GM19452 (cell line): ENCODE data around the gene FGF14.

Source experiments
- ATAC-seq: cut with Tn5 transposase; IDR thresholded peaks from one replicate; pipeline ENCODE4 v1.9.1; 2021; ENCODE audit not compliant: unreplicated experiment

Gene FGF14

GRCh38 chr13:102369302-102369701 is 32.5 kb downstream of the FGF14 start:
- no peak for ATAC-seq

DNA sequence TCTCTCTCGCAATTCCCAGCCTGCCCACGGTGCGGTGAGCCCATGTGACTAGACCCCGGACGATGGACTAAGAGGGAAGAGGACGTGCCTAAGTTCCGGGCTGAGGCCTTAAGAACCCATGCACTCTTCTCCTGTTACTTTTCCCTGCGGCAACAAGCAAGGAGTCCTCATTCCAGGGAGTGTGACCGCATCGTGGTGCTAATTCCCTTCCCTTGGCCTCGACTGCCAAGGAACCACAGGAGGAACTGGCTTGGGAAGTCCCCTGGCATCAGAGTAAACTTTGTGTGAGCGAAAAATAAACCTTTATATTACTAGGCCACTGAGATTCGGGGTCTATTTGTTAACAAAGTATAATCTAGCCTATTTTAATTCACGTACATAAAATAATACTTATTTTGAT is 34.0 kb downstream of the FGF14 start:
- ATAC-seq: no peak

GRCh38 chr13:102361113-102361512 is 40.7 kb downstream of the FGF14 start:
- ATAC-seq: no peak

DNA sequence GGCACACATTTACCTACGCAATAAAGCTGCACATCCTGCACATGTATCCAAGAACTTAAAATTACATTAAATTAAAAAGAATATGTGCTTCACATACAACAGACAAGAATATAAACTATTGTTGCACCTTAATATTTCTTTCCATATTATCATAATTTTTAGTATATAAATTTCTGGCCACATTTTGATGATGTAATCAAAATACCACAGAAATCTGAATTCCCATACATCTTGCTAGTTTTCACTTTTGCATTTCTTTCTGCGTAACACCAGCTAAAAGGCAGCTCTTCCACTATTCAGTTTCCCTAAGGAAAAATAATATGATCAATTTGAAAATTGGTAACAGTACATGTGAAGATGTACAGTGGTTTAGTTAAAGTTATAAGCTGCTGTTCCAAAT is 42.6 kb downstream of the FGF14 start:
- no peak for ATAC-seq

DNA sequence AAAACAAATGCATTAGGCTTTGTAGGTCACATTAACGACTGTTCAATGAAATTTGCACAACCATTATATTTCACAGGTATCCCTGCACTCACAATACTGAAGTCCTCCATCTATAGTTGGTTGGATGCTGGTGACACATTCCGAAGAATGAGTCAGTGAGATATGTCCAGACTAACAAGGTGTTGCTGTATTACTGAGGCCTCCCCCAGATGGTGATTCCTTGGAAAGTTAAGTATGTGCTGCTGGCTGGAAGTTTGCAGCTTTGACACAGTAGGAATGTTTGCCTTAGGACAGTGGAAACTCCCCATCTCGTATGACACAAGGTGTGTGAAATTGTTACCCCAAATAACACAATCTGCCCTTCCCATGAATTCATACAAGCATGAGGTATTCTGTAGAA is 46.6 kb downstream of the FGF14 start:
- no peak for ATAC-seq

DNA sequence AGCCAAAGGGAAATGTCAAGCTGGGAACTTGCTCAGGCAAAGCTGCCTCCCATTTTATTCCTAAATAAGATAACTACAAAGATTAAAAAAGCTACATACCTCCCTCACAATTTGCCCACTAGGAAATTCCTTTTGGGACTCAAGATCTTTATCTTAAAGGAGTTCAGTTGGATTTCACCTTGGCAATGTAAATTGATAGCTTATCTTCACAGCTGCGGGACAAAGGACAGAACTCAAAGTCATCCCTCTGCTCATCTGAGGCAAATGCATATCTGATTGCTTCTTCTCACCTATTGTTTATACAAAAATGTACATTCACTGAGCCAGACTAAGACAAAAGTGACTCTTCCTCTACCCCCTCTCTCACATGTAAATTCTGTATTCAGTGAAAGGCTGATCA is 47.8 kb downstream of the FGF14 start:
- ATAC-seq: no peak

DNA sequence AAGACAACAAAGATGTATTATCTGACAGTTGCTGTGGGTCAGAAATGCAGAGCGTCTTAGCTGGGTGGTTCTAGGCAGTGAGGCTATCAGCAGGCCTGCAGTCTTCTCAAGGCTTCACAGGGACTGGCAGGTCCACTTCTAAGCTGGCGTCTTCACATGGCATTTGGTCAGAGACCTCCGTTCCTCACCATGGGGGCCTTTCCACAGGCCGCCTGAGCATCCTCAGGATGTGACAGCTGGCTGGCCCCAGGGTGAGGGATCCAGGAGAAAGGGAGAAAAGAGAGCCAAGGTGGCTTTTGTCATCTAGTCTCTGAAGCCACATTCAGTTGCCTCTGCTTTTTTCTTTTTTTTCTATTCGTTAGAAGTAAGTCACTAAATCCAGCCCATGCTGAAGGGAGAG is 50.3 kb downstream of the FGF14 start:
- ATAC-seq: no peak

DNA sequence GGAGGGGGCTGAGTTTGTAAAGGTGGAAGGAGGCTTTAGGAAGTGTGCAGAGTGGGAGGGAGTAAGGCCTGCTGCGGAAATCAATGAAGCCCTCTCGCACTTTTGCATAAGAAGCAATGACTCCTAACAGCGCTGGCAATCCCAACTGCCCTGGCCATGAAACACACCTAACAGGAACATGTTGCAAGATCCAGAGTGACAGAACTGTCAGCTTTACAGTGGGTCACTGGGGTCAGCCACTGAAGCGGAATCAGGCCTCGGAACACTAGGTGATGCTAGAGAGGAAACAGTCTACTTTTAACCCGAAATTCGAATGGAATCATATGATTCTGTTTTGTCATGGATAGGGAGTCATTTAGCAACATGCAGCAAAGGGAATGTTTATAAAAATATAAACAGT is 54.4 kb downstream of the FGF14 start:
- ATAC-seq: no peak

DNA sequence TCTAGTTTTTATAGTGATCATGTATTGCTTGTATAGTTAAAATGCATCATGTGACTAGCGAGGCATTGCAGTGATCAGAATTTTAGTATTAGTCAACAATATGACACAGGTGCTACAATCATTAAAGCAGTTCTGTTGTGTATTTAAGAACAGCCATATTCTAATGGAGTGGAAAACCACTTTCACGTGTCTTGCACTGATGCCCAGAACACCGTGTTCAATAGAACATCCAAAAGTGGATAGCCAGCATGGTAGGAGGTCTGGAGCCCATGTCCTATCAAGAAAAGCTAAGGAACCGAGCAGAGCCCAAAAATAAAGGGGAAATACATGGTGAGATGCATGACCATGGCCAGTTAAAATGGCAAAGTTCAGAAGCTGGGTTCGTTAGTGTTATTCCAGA is 55.1 kb downstream of the FGF14 start:
- ATAC-seq: no peak

DNA sequence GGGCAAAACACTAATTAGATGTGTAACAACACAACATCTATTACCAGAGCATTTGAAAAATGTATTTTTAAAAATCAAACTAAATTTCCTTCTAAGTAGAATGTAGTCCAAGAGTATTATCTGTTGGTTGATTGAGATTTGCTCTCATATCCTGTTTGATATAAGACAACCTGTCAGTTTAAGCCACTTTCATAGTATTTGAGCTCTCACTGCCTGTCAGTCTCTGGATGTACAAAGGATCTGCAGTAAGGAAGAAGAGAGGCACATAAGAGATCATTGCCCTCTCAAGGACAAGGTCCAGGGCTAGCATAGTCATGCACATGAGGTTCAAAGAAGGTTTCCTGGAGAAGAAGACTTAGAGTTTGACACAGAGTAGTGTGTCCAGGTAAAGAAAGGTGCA is 57.4 kb downstream of the FGF14 start:
- ATAC-seq: no peak

- ATAC-seq: no peak
Measured at GRCh38 chr13:102333320-102334198, 68.3 kb downstream of the FGF14 start.

GRCh38 chr13:102328909-102329308 is 72.9 kb downstream of the FGF14 start:
- peak; percentile 70 for ATAC-seq

GRCh38 chr13:102327119-102327617 is 74.7 kb downstream of the FGF14 start:
- no peak for ATAC-seq

- no peak for ATAC-seq
Measured at GRCh38 chr13:102326381-102327118, 75.3 kb downstream of the FGF14 start.

- no peak for ATAC-seq
Measured at GRCh38 chr13:102325321-102325720, 76.5 kb downstream of the FGF14 start.

GRCh38 chr13:102323505-102323904 is 78.3 kb downstream of the FGF14 start:
- no peak for ATAC-seq

DNA sequence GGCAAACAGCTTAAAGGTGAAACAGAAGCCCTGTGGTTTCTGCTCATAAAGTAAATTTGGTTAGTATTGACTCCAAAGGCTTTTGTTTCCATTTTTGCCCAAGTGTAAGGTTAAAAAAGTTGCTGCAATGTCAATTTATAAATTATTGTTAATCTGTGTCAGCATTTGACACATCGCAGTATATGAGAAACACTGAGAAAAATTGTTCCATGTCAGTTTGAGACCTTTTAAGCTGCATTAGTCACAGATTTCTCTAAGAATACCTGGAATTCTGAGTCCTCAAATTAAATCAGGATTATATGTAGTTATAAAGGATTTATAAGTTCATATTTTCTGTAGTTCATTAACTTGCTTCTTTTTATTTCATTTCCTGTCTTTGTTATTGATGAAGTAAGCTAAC is 78.8 kb downstream of the FGF14 start:
- ATAC-seq: no peak

GRCh38 chr13:102322211-102322610 is 79.6 kb downstream of the FGF14 start:
- no peak for ATAC-seq

GRCh38 chr13:102318233-102318632 is 83.6 kb downstream of the FGF14 start:
- no peak for ATAC-seq

DNA sequence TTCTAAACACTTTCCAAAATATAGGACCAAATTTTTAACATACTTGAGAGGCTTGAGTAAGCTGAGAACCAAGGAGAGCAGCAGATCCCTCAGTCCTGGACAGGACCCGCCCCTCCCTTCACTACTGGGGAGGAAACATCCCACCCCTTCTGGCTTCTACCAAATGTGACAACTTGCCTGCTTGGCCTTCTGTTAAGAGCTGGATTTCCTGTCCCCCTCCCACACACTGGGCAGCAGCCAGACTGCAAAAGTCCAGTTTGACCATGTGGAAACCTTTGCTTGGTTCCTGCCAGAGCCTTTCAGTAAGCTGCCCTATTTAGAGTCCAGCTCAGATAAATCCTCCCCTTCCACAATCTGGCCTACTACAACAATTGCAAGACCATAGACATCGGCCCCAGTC is 84.3 kb downstream of the FGF14 start:
- ATAC-seq: no peak

- no peak for ATAC-seq
Measured at GRCh38 chr13:102316732-102317131, 85.1 kb downstream of the FGF14 start.

GRCh38 chr13:102312841-102313240 is 89.0 kb downstream of the FGF14 start:
- ATAC-seq: no peak
